ENCODE results near the gene FBXO31. TPM values are rescaled to one million over a fixed set of nuclear protein-coding genes. Genes with fewer than 3 reads are reported as not detected.

FBXO31 gene
- total and polyA plus RNA-seq, 2 of the 8 experiments (the other 6 are each of a cell fraction or from before 2014, with no cell fraction given): 8.3 to 21.6 TPM

- Histone ChIP-seq H3K27ac (ENCODE audit: low read depth, low read length) (no peak overlapping the region), H2BK20ac (ENCODE audit: low read length) (no peak overlapping the region), H3K9me3 (ENCODE audit: insufficient read depth in 2 of 2, low read depth in 1 of 2, low read length in 1 of 2) (peaks cover 8 to 9% of the 10 kb centered on the region in 2 experiments; a peak in 2 of 4 replicates), H2AK5ac (ENCODE audit: low read depth, low read length) (no peak overlapping the region), H3K23me2 (ENCODE audit: low read depth, low read length) (no peaks in the 10 kb centered on the region; the same call in 1 of the 2 replicates), H3K4me1 (replicated peaks in 1 of 4; ENCODE audit: control insufficient read depth in 3 of 4, insufficient read depth in 4 of 4, low read length in 3 of 4) (no peaks in the 10 kb centered on the region; a peak in 2 of 7 replicates), H3K27me3 (replicated peaks in 1 of 4; ENCODE audit: control insufficient read depth in 3 of 4, extremely low read depth in 1 of 4, insufficient read depth in 3 of 4, low read length in 3 of 4) (peaks cover 0 to 2% (median 0%) of the 10 kb centered on the region in 4 experiments; a peak in 1 of 7 replicates), H3K56ac (replicated peaks; ENCODE audit: insufficient read length, low read depth, low read length) (no peak overlapping the region), H3K4ac (replicated peaks; ENCODE audit: insufficient read length, low read depth, low read length) (no peak overlapping the region), H3K14ac (ENCODE audit: insufficient read length) (no peak overlapping the region), H2BK5ac (ENCODE audit: low read depth, low read length) (no peak overlapping the region), H3K4me2 (ENCODE audit: insufficient read depth in 1 of 2, low read depth in 2 of 2, low read length in 2 of 2) (no peak overlapping the region), H2BK12ac (ENCODE audit: low read depth, low read length) (no peak overlapping the region), H3K9ac (replicated peaks in 1 of 4; ENCODE audit: extremely low read depth in 1 of 4, low read depth in 3 of 4, low read length in 3 of 4) (no peak overlapping the region), H3K79me1 (ENCODE audit: low read depth, low read length) (no peaks in the 10 kb centered on the region), H2BK15ac (ENCODE audit: low read length) (no peak overlapping the region), H2AFZ (ENCODE audit: low read length) (no peak overlapping the region), H4K20me1 (replicated peaks in 1 of 2; ENCODE audit: control insufficient read depth in 1 of 2, insufficient read depth in 2 of 2, low read length in 2 of 2) (no peaks in the 10 kb centered on the region), H3K23ac (ENCODE audit: insufficient read length) (no peak overlapping the region), H3K36me3 (ENCODE audit: control insufficient read depth in 2 of 4, insufficient read depth in 4 of 4, low read length in 3 of 4) (no peaks in the 10 kb centered on the region), H3K18ac (ENCODE audit: extremely low read depth, low read length) (no peak overlapping the region), H4K91ac (replicated peaks; ENCODE audit: insufficient read length, low read length) (no peak overlapping the region), H4K5ac (ENCODE audit: insufficient read length, low read depth, low read length) (no peak overlapping the region), H4K8ac (ENCODE audit: extremely low read depth, insufficient read depth, low read length) (no peak overlapping the region), H3K79me2 (ENCODE audit: control insufficient read depth in 1 of 2, insufficient read depth in 2 of 2, low read length in 2 of 2) (no peaks in the 10 kb centered on the region), H2BK120ac (replicated peaks; ENCODE audit: low read depth, low read length) (no peak overlapping the region), H3K4me3 (ENCODE audit: extremely low read depth in 1 of 4, insufficient read depth in 2 of 4, low read depth in 3 of 4, low read length in 4 of 4) (no peak overlapping the region)
- WGBS, 2 experiments (ENCODE audit: extremely low coverage in 1 of 2, insufficient coverage in 1 of 2, insufficient read length in 1 of 2, insufficient replicate concordance in 2 of 2, low coverage in 1 of 2, low lambda C conversion rate in 2 of 2, missing lambda C conversion rate in 1 of 2): 88% methylated on average over 7 of the region's 7 CpGs; no CpG with 5 or more reads in 1 of the 2 experiments
- FAIRE-seq (no peak), DNase-seq (ENCODE audit: low read depth in 1 of 2, low spot score in 2 of 2) (no peak)
- no peak for TF ChIP-seq CBX8 (IDR thresholded peaks at IDR 0.05; ENCODE audit: borderline replicate concordance, low read depth, low read length)
- TF ChIP-seq SRF (IDR thresholded peaks at IDR 0.05; ENCODE audit: low read depth, low read length): no peak
- no peak for TF ChIP-seq TEAD4 (IDR thresholded peaks at IDR 0.05; ENCODE audit: low read depth, low read length)
- CTCF ChIA-PET (ENCODE audit: partially characterized antibody): interaction anchor here (0.6 to 1.3 kb wide), 4 partner anchors 9 to 61 kb away, joined by 3 to 5 read pairs (median 4); no protein-coding TSS in a partner anchor
- POLR2A ChIA-PET (ENCODE audit: partially characterized antibody): interaction anchor here (0.6 to 0.9 kb wide), 2 partner anchors 28 to 105 kb away, joined by 3 read pairs; partner anchors contain the start of gene C16orf95
Observed at GRCh38 chr16:87288753-87289362, 94.7 kb downstream of the FBXO31 start.

Measured in H1 (cell line).